Smooth muscle cell (in vitro differentiated cells): ENCODE results near the gene SSC4D. TPM values are rescaled to one million over a fixed set of nuclear protein-coding genes. Genes with fewer than 3 reads are reported as not detected.

Source experiments
- DNase-seq: peaks from one replicate; lab custom pipeline; 2025; ENCODE audit not compliant: unreplicated experiment; lab: John Stamatoyannopoulos, UW
- H2AFZ ChIP-seq: fragments of 200-600 bp; sonication (generic); 2 replicates; pipeline ENCODE4 v1.6.0; 2016; ENCODE audit warnings: antibody characterized with exemption, low read depth, mild to moderate bottlenecking
- H3F3A ChIP-seq: fragments of 200-600 bp; sonication (generic); 2 replicates; pipeline ENCODE4 v1.6.0; 2017; ENCODE audit warnings: antibody characterized with exemption, low read depth
- H3K27ac ChIP-seq: fragments of 200-600 bp; sonication (generic); 2 replicates; pipeline ENCODE4 v1.5.1; 2016; ENCODE audit warnings: low read depth, mild to moderate bottlenecking
- H3K27me3 ChIP-seq: fragments of 200-600 bp; sonication (generic); 2 replicates; pipeline ENCODE4 v1.6.1; 2016; ENCODE audit warnings: low read depth, mild to moderate bottlenecking
- H3K36me3 ChIP-seq: fragments of 200-600 bp; sonication (generic); 2 replicates; pipeline ENCODE4 v1.5.1; 2016; ENCODE audit warnings: low read depth
- H3K4me1 ChIP-seq: fragments of 200-600 bp; sonication (generic); 2 replicates; pipeline ENCODE4 v1.5.1; 2016; ENCODE audit warnings: low read depth
- H3K4me2 ChIP-seq: fragments of 200-600 bp; sonication (generic); 2 replicates; pipeline ENCODE4 v1.6.0; 2016; ENCODE audit warnings: mild to moderate bottlenecking
- H3K4me3 ChIP-seq: fragments of 200-600 bp; sonication (generic); 2 replicates; pipeline ENCODE4 v1.5.1; 2016; ENCODE audit warnings: mild to moderate bottlenecking
- H3K79me2 ChIP-seq: fragments of 200-600 bp; sonication (generic); 2 replicates; pipeline ENCODE4 v1.6.0; 2016; ENCODE audit warnings: low read depth, mild to moderate bottlenecking
- H3K9ac ChIP-seq: fragments of 200-600 bp; sonication (generic); 2 replicates; pipeline ENCODE4 v1.6.0; 2016; ENCODE audit warnings: low read depth
- H3K9me3 ChIP-seq: fragments of 200-600 bp; sonication (generic); replicated peaks from 2 replicates; pipeline ENCODE4 v1.5.1; 2016; ENCODE audit warnings: low read depth
- H4K20me1 ChIP-seq: fragments of 200-600 bp; sonication (generic); 2 replicates; pipeline ENCODE4 v1.6.0; 2016; ENCODE audit warnings: low read depth
- CTCF ChIP-seq: fragments of 200-600 bp; sonication (generic); IDR thresholded peaks from 2 replicates; pipeline ENCODE4 v1.5.1; 2017; ENCODE audit warnings: borderline replicate concordance, mild to moderate bottlenecking, antibody characterized with exemption; ENCODE audit not compliant: insufficient read depth, poor library complexity, severe bottlenecking
- WGBS: methylation state at CpG from one replicate; pipeline ENCODE4 v1.1.7; 2016; ENCODE audit warnings: low lambda C conversion rate; 5-methylcytosine and 5-hydroxymethylcytosine counted together
- polyA plus RNA-seq: library from polyadenylated mRNA; unstranded; fragments of >200 nt; fragmentation: Nextera tagmentation; extraction: Ambion mirVana; gene quantifications from 2 replicates; pipeline ENCODE4 v1.2.1, GENCODE V29; 2016
- total RNA-seq: library from RNA; depleted of rRNA; stranded (reverse); fragments of >200 nt; gene quantifications from 2 replicates; pipeline ENCODE4 v1.2.3, GENCODE V29; 2014

The SSC4D gene
- total and polyA plus RNA-seq, 2 experiments from 2014 or later, result 2.2 to 2.3 TPM

GRCh38 chr7:76411626-76412025 lies 2.1 kb upstream of the SSC4D start:
- Histone ChIP-seq H3K4me1 (no peaks in the 10 kb centered on the region), H3K79me2 (no peaks in the 10 kb centered on the region), H3K36me3 (no peaks in the 10 kb centered on the region), H3K4me3 (no peak overlapping the region), H2AFZ (no peak overlapping the region), H3F3A (no peaks in the 10 kb centered on the region), H3K27ac (no peak overlapping the region), H3K9ac (no peak overlapping the region), H4K20me1 (no peaks in the 10 kb centered on the region), H3K9me3 (no peaks in the 10 kb centered on the region), H3K4me2 (no peak overlapping the region), H3K27me3 (no peaks in the 10 kb centered on the region)
- DNase-seq, result no peak
- WGBS, result 92% methylated on average over 1 of the region's 1 CpG
- TF ChIP-seq CTCF, result no peak

GRCh38 chr7:76408121-76408560 lies 1.4 kb downstream of the SSC4D start:
- TF ChIP-seq CTCF, result no peak
- H3F3A ChIP-seq, result no peaks in the 10 kb centered on the region

DNA sequence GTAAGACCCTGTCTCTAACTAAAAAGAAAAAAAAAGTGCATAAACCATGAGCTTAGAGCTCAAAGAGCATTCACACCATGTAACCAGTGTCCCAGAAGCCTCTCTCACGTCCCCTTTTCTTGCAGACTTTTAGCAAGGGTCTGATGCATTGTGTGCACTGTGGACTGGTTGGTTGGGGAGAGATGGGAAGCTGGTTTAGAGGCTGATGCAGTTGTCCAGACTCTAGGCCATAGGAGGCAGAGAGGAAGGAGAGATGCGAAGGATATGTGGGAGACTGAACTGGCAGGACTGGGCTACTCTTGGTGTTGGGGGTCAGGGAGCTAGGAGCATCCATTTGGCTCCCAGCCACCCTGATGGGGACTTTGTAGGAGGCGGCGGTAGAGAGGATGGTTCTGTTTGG lies 1.8 kb downstream of the SSC4D start:
- Histone ChIP-seq H2AFZ (no peak overlapping the region), H3K36me3 (no peaks in the 10 kb centered on the region), H3K9me3 (no peaks in the 10 kb centered on the region), H3K4me2 (no peak overlapping the region), H3K79me2 (no peaks in the 10 kb centered on the region), H3K9ac (no peak overlapping the region), H3K27ac (no peak overlapping the region), H3K4me1 (no peaks in the 10 kb centered on the region), H3K27me3 (no peaks in the 10 kb centered on the region), H3F3A (no peaks in the 10 kb centered on the region), H4K20me1 (no peaks in the 10 kb centered on the region), H3K4me3 (no peak overlapping the region)
- no peak for TF ChIP-seq CTCF
- 88% methylated on average over 2 of the region's 4 CpGs for WGBS
- no peak for DNase-seq

More at GRCh38 chr7:76408121-76408560, 1.4 kb downstream of the SSC4D start:
- Histone ChIP-seq H3K9ac (no peak overlapping the region), H3K4me3 (no peak overlapping the region), H3K4me2 (no peak overlapping the region), H3K27me3 (no peaks in the 10 kb centered on the region), H3K4me1 (no peaks in the 10 kb centered on the region), H3K27ac (no peak overlapping the region), H4K20me1 (no peaks in the 10 kb centered on the region), H3K36me3 (no peaks in the 10 kb centered on the region), H2AFZ (no peak overlapping the region), H3K79me2 (no peaks in the 10 kb centered on the region), H3K9me3 (no peaks in the 10 kb centered on the region)
- DNase-seq, result no peak

- no peak for TF ChIP-seq CTCF
These were observed 3.8 kb downstream of the SSC4D start for GRCh38 chr7:76405738-76406137.

More at GRCh38 chr7:76405738-76406137, 3.8 kb downstream of the SSC4D start:
- H3K4me1 ChIP-seq, result no peaks in the 10 kb centered on the region
- H3K9ac ChIP-seq, result no peak overlapping the region
- H3K36me3 ChIP-seq, result no peaks in the 10 kb centered on the region
- no peaks in the 10 kb centered on the region for H3K9me3 ChIP-seq
- H2AFZ ChIP-seq, result no peak overlapping the region
- no peaks in the 10 kb centered on the region for H4K20me1 ChIP-seq
- no peaks in the 10 kb centered on the region for H3F3A ChIP-seq
- no peak for DNase-seq
- no peak overlapping the region for H3K27ac ChIP-seq
- H3K27me3 ChIP-seq, result no peaks in the 10 kb centered on the region
- H3K4me2 ChIP-seq, result no peak overlapping the region
- WGBS, result 87% methylated on average over 9 of the region's 9 CpGs
- H3K4me3 ChIP-seq, result no peak overlapping the region
- H3K79me2 ChIP-seq, result no peaks in the 10 kb centered on the region
